IPS-11a (cell line): ENCODE results near the gene GRK3.
"Not testable (repeated sequence)": the region's sequence is repeated elsewhere in the genome, so short reads cannot be mapped to it uniquely, and the experiment has no call there.

ENCODE experiments used
- H3K4me3 ChIP-seq: one replicate; pipeline ENCODE4 v1.5.1; 2013; ENCODE audit warnings: low read depth, low read length, control low read depth

The GRK3 gene

DNA sequence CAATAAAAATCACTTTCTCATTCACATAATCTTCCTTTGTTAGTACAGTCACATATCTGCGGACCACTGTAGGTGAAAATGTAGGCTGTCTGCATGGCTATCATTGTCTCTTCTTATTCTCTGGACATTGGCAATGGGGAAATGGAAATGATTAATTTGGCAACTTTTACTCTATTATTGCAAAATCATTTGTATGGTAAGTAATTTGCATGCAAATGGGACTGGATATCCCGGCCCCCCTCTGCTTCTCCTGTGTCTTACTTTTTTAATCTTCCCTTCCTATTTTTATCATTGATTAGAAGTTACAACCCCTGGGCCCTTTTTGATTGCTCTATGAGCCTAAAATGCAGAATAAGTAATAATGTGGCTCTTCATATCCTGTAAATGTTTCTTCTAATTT is 6.0 kb downstream of the GRK3 start:
- H3K4me3 ChIP-seq, result no peak overlapping the region

- H3K4me3 ChIP-seq, result not testable (repeated sequence)
These were observed 7.7 kb downstream of the GRK3 start for GRCh38 chr22:25571969-25572707.

DNA sequence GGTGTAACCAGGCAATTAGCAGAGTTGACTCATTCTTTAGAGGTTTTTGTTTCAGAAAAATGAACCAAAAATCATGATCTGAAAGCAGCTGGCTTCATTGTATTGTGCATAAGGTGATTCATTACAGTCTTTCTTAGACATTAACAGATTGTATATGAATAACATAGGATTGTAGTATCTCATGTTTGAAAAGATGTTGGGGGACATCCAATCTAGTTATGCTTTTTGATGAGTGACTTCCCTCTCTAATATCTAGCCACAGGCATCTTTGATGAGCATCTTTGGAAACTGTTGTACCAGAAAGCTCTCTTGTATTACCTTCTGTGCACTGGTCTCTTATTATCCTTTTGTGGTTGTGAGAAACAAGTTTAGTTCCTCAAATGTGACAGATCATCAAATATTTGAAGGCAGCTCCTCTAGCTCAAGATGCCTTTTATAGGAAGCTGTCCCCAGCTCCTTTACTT is 8.3 kb downstream of the GRK3 start:
- H3K4me3 ChIP-seq, result no peak overlapping the region

GRCh38 chr22:25573841-25574240 is 9.4 kb downstream of the GRK3 start:
- no peak overlapping the region for H3K4me3 ChIP-seq

DNA sequence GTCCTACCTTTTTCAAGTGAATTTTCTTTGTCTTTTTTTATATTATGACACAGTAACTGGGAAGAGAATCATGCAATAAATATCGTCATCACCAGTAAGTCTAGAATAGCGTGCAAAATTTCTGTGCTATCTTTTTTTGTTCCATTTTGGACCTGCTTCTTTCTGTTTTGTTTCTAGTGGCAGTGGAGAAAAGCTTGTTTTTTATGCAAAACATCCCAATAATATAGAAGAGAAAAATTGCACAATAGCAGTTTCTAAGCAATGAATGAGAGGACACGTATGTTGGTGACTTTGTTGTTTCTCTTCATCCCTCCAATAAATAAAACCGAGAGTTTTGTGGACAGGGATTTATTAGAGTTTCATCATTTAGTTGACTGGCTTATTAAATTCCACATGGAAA is 10.3 kb downstream of the GRK3 start:
- H3K4me3 ChIP-seq, result no peak overlapping the region

- not testable (repeated sequence) for H3K4me3 ChIP-seq
These were observed 11.4 kb downstream of the GRK3 start for GRCh38 chr22:25575674-25576392.

GRCh38 chr22:25581452-25581851 is 17.0 kb downstream of the GRK3 start:
- not testable (repeated sequence) for H3K4me3 ChIP-seq

DNA sequence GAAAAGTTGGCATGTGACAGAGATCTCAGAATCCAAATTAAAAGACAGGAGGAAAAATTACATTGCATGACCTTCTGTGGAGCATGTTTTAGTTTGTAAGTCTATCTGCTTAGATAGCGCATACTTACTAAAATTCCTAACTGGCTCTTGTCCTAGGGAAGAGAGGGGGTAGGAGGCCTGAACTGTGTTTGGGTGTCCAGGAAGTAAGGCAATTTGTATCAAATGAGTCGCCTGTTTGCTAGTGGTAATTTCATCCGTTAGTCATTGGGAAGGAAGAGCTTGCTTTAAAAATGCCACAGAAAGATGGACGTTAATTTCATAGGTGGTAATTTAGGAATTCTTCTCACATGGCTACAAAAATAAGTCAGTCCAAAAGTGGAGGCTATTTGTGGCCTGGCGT is 18.5 kb downstream of the GRK3 start:
- no peak overlapping the region for H3K4me3 ChIP-seq

DNA sequence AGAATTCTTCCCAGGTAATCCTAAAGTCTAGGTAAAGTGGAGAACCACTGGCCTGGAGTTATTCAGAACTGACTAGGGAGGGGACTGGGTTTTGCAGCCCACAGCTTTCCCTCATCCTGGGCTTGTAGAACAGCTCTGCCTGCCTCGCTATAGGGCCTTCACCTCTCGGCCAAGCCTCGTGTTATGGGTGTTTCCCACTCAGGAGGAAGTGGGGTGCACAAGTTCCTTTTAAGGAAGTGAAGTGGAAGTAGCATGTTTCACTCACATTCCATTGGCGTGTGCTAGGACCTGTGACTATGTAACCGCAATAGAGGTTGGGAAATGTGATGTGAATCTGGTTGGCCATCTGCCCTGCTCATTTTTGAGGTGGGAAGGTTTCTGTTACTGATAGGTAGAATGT is 20.5 kb downstream of the GRK3 start:
- H3K4me3 ChIP-seq, result not testable (repeated sequence)

- not testable (repeated sequence) for H3K4me3 ChIP-seq
These were observed 25.2 kb downstream of the GRK3 start for GRCh38 chr22:25589664-25590063.

DNA sequence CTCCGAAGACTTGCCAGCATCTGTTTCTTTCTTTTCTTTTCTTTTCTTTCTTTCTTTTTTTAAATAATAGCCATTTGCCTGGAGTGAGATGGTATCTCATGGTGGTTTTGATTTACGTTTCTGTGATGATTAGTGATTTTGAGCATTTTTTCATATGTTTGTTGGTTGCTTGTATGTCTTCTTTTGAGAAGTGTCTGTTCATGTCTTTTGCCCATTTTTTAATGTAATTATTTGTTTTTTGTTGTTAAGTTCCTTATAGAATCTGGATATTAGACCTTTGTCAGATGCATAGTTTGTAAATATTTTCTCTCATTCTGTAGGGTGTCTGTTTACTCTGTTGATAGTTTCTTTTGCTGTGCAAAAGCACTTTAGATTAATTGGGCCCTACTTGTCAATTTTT is 28.8 kb downstream of the GRK3 start:
- H3K4me3 ChIP-seq, result not testable (repeated sequence)

- no peak overlapping the region for H3K4me3 ChIP-seq
These were observed 34.1 kb downstream of the GRK3 start for GRCh38 chr22:25598609-25599008.

DNA sequence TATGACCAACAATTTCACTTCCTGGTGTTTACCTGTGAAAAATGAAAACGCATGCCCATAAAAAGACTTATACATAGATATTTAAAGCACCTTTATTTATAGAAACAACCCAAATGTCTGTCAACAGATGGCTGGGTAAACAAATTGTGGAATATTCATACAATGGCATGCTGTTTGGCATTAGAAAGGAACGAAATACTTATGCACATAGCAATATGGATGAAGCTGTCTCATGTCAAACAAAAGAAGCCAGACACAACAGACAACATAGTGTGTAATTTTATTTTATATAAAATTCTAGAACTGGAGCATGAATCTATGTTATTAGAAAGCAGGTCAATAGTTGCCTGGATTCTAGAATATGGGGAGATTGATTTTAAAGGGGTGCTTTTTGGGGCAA is 38.0 kb downstream of the GRK3 start:
- H3K4me3 ChIP-seq, result no peak overlapping the region

GRCh38 chr22:25602916-25603315 is 38.4 kb downstream of the GRK3 start:
- no peak overlapping the region for H3K4me3 ChIP-seq

- H3K4me3 ChIP-seq, result not testable (repeated sequence)
These were observed 40.7 kb downstream of the GRK3 start for GRCh38 chr22:25605146-25605545.

- H3K4me3 ChIP-seq, result not testable (repeated sequence)
These were observed 41.1 kb downstream of the GRK3 start for GRCh38 chr22:25605565-25605964.

- H3K4me3 ChIP-seq, result not testable (repeated sequence)
These were observed 46.8 kb downstream of the GRK3 start for GRCh38 chr22:25611284-25611683.

GRCh38 chr22:25613131-25613530 is 48.7 kb downstream of the GRK3 start:
- H3K4me3 ChIP-seq, result not testable (repeated sequence)

- H3K4me3 ChIP-seq, result not testable (repeated sequence)
These were observed 49.1 kb downstream of the GRK3 start for GRCh38 chr22:25613558-25613957.

- H3K4me3 ChIP-seq, result not testable (repeated sequence)
These were observed 50.3 kb downstream of the GRK3 start for GRCh38 chr22:25614791-25615190.

DNA sequence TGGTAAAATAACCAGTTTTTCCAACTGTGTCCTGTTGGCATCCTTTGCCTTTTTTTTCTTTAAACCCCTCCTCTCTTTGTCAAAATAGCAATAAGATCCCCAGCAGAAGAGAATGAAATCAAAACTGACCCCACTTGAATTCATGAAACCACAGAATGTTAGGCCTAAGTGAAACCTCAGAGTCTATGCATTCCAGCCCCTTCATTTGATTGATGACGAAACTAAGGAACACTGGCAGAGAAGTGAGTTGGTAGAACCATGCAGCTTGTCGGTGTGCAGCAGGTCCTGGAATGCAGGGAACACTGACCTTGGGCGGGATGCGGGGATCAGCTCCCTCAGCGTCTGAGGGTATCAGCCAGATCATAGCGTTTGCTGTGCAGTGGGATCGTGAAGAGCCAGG is 57.5 kb downstream of the GRK3 start:
- no peak overlapping the region for H3K4me3 ChIP-seq

DNA sequence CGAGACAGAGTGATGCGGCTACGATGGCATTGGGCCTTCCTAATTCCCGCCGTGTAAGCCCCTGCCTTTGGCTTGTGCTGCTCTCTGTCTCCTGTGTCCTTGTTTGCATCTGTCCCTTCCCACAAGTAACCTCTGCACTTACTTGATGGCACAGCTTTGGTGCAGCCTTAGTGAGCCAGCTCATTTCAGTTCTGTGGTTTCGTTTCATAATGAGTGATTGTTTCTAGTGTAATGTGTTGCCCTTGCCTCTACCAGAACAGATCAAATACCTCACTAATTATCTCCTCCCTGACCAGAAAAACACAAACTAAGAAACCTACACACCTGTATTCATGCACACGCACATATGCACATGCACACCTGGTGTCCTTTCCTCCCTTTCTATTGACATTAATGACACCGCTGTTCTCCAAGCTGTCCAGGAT is 58.8 kb downstream of the GRK3 start:
- H3K4me3 ChIP-seq, result no peak overlapping the region
